Measurements from ENCODE around the gene SLC27A1. TPM values are rescaled to one million over a fixed set of nuclear protein-coding genes. Genes with fewer than 3 reads are reported as not detected.

SLC27A1 gene
- total and polyA plus RNA-seq, 2 experiments from 2014 or later = 20.4 to 30.0 TPM

DNA sequence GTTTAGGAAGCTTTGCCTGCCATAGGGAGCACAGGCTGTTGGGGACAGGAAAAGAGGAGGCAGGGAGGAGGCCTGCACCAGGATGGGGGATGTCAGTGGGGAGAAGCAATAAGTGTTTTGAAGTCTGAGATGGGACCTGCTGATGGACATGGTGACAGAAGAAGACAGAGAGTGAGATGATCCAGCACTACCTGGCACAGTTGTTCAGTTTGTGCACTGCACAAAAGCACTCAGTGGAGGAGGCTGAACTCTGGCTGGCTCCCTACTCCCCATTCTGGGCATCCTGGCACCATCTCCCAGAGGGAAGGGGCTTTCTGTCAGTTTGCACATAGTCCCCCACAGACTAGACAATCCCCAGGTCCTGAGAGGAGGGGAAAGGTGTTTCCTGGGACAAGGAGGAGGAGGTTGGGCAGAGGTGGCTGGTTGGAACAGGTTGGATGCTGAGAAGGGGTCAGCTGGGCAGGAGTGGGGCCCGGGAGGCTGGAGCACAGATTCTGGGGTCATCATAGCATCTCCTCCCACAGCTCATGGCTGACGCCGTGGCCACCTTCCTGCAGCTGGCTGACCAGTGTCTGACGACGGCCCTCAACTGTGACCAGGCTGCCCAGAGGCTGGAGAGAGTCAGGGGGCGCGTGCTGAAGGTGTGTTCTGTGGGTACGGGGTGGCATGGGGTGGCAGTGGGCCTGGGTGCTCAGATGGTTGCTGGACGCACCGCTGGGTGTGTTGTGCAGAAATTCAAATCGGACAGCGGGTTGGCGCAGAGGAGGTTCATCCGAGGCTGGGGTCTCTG lies 72.7 kb downstream of the SLC27A1 start:
- no peak overlapping the region for H3K9ac ChIP-seq
- DNase-seq = no peak
- WGBS, 2 experiments (ENCODE audit: low coverage in 1 of 2, low lambda C conversion rate in 2 of 2, missing lambda C conversion rate in 2 of 2) = 70 to 75% methylated on average over 14 of the region's 14 CpGs
- no peaks in the 10 kb centered on the region for H3K27me3 ChIP-seq (replicated peaks; ENCODE audit: insufficient read depth)
- no peaks in the 10 kb centered on the region for H3K36me3 ChIP-seq (ENCODE audit: low read depth)
- H2AFZ ChIP-seq = no peak overlapping the region
- no peak overlapping the region for H3K27ac ChIP-seq
- H3K9me2 ChIP-seq (ENCODE audit: insufficient read depth) = no peaks in the 10 kb centered on the region
- no peak overlapping the region for H3K4me3 ChIP-seq
- no peaks in the 10 kb centered on the region for H3F3A ChIP-seq (ENCODE audit: insufficient read depth)
- no peaks in the 10 kb centered on the region for H3K79me2 ChIP-seq (ENCODE audit: insufficient read depth)
- no peaks in the 10 kb centered on the region for H4K20me1 ChIP-seq (ENCODE audit: insufficient read depth)
- in situ Hi-C loops (cut with MboI) = no loop called here
- TF ChIP-seq EZH2phosphoT487 (IDR thresholded peaks at IDR 0.05; ENCODE audit: insufficient read depth, low read depth) (no peak), EZH2 (IDR thresholded peaks at IDR 0.05; ENCODE audit: insufficient read depth, poor library complexity, severe bottlenecking) (no peak)
- no peak overlapping the region for H3K4me2 ChIP-seq (ENCODE audit: unreplicated experiment)
- no peaks in the 10 kb centered on the region for H3K9me3 ChIP-seq (ENCODE audit: low read depth)
- H3K4me1 ChIP-seq (ENCODE audit: insufficient read depth) = no peaks in the 10 kb centered on the region

- DNase-seq = no peak
- in situ Hi-C loops (cut with MboI) = no loop called here
- Histone ChIP-seq H4K20me1 (ENCODE audit: insufficient read depth) (no peaks in the 10 kb centered on the region), H3F3A (ENCODE audit: insufficient read depth) (no peaks in the 10 kb centered on the region), H3K4me1 (ENCODE audit: insufficient read depth) (no peaks in the 10 kb centered on the region), H3K9me2 (ENCODE audit: insufficient read depth) (no peaks in the 10 kb centered on the region), H3K9ac (no peak overlapping the region), H2AFZ (no peak overlapping the region), H3K27me3 (replicated peaks; ENCODE audit: insufficient read depth) (no peaks in the 10 kb centered on the region), H3K36me3 (ENCODE audit: low read depth) (no peaks in the 10 kb centered on the region), H3K27ac (no peak overlapping the region), H3K79me2 (ENCODE audit: insufficient read depth) (no peaks in the 10 kb centered on the region), H3K4me3 (no peak overlapping the region), H3K4me2 (ENCODE audit: unreplicated experiment) (no peak overlapping the region), H3K9me3 (ENCODE audit: low read depth) (no peaks in the 10 kb centered on the region)
- TF ChIP-seq EZH2phosphoT487 (IDR thresholded peaks at IDR 0.05; ENCODE audit: insufficient read depth, low read depth) (no peak), EZH2 (IDR thresholded peaks at IDR 0.05; ENCODE audit: insufficient read depth, poor library complexity, severe bottlenecking) (no peak)
- 58 to 65% methylated on average over 4 of the region's 4 CpGs for WGBS, 2 experiments (ENCODE audit: low coverage in 1 of 2, low lambda C conversion rate in 2 of 2, missing lambda C conversion rate in 2 of 2)
Observed at GRCh38 chr19:17543986-17544385, 73.7 kb downstream of the SLC27A1 start.

GRCh38 chr19:17544418-17544817 lies 74.1 kb downstream of the SLC27A1 start:
- no peaks in the 10 kb centered on the region for H4K20me1 ChIP-seq (ENCODE audit: insufficient read depth)
- H3K4me3 ChIP-seq = no peak overlapping the region
- H3F3A ChIP-seq (ENCODE audit: insufficient read depth) = no peaks in the 10 kb centered on the region
- no peak overlapping the region for H3K27ac ChIP-seq
- H3K79me2 ChIP-seq (ENCODE audit: insufficient read depth) = no peaks in the 10 kb centered on the region
- no peak overlapping the region for H3K4me2 ChIP-seq (ENCODE audit: unreplicated experiment)
- no peak overlapping the region for H2AFZ ChIP-seq
- no peak for DNase-seq
- no peaks in the 10 kb centered on the region for H3K9me3 ChIP-seq (ENCODE audit: low read depth)
- in situ Hi-C loops (cut with MboI) = no loop called here
- no peak overlapping the region for H3K9ac ChIP-seq
- H3K36me3 ChIP-seq (ENCODE audit: low read depth) = no peaks in the 10 kb centered on the region
- H3K4me1 ChIP-seq (ENCODE audit: insufficient read depth) = no peaks in the 10 kb centered on the region
- H3K27me3 ChIP-seq (replicated peaks; ENCODE audit: insufficient read depth) = no peaks in the 10 kb centered on the region
- TF ChIP-seq EZH2 (IDR thresholded peaks at IDR 0.05; ENCODE audit: insufficient read depth, poor library complexity, severe bottlenecking) (no peak), EZH2phosphoT487 (IDR thresholded peaks at IDR 0.05; ENCODE audit: insufficient read depth, low read depth) (no peak)
- 87 to 94% methylated on average over 3 to 4 of the region's 4 CpGs for WGBS, 2 experiments (ENCODE audit: low coverage in 1 of 2, low lambda C conversion rate in 2 of 2, missing lambda C conversion rate in 2 of 2)
- no peaks in the 10 kb centered on the region for H3K9me2 ChIP-seq (ENCODE audit: insufficient read depth)

- no peak overlapping the region for H3K4me2 ChIP-seq (ENCODE audit: unreplicated experiment)
- H3K36me3 ChIP-seq (ENCODE audit: low read depth) = no peaks in the 10 kb centered on the region
- peaks cover 3% of the 10 kb centered on the region; the same call in 1 of the 2 replicates for H3K4me1 ChIP-seq (ENCODE audit: insufficient read depth)
- no peak overlapping the region for H2AFZ ChIP-seq
- H3K9me2 ChIP-seq (ENCODE audit: insufficient read depth) = no peaks in the 10 kb centered on the region
- no peaks in the 10 kb centered on the region for H4K20me1 ChIP-seq (ENCODE audit: insufficient read depth)
- no peak for DNase-seq
- no peaks in the 10 kb centered on the region for H3K9me3 ChIP-seq (ENCODE audit: low read depth)
- H3F3A ChIP-seq (ENCODE audit: insufficient read depth) = peaks cover 9% of the 10 kb centered on the region
- no peak overlapping the region for H3K27ac ChIP-seq
- H3K79me2 ChIP-seq (ENCODE audit: insufficient read depth) = no peaks in the 10 kb centered on the region
- WGBS, 2 experiments (ENCODE audit: low coverage in 1 of 2, low lambda C conversion rate in 2 of 2, missing lambda C conversion rate in 2 of 2) = 90 to 93% methylated on average over 4 to 6 of the region's 6 CpGs
- H3K27me3 ChIP-seq (replicated peaks; ENCODE audit: insufficient read depth) = no peaks in the 10 kb centered on the region
- H3K9ac ChIP-seq = no peak overlapping the region
- no peak for TF ChIP-seq EZH2 (IDR thresholded peaks at IDR 0.05; ENCODE audit: insufficient read depth, poor library complexity, severe bottlenecking)
- TF ChIP-seq EZH2phosphoT487 (IDR thresholded peaks at IDR 0.05; ENCODE audit: insufficient read depth, low read depth) = no peak
- H3K4me3 ChIP-seq = no peak overlapping the region
- in situ Hi-C loops (cut with MboI) = no loop called here
Observed at GRCh38 chr19:17548145-17548544, 77.8 kb downstream of the SLC27A1 start.

Data from GM23248 (cell line).